Stimulated activated CD8-positive, alpha-beta memory T cell treated with anti-CD3 and anti-CD28 coated beads, Interleukin-15, amount 100 ng/mL, for 48 hours (primary cell): ENCODE results near the gene PARD3B.

ENCODE experiments used
- DNase-seq, 2 donors: peaks; one replicate each; pipeline ENCODE4 v3.0.0-alpha.2; 2020; ENCODE audit warnings: low read depth in 2 of 2

The PARD3B gene

GRCh38 chr2:205261516-205262020, 716.3 kb downstream of the PARD3B start:
- no peak for DNase-seq

DNA sequence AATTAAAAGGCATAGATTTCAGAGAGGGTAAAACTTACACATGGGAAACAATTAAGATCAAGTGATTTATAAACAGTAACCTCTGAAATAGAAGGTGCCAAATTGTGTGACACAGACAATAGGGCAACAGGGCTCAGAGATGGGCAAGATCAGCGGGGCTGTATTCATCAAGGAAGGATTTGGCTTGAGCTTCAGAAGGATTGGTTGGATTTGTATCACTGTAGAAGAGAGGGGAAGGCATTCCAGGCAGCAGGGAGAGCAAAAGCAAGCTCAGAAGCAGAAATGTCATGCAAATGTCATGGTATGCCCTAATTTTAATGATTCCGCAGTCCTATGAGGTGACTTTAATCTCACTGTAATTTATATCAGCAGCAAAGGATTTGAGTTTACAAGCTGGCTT, 722.0 kb downstream of the PARD3B start:
- DNase-seq, result no peak

DNA sequence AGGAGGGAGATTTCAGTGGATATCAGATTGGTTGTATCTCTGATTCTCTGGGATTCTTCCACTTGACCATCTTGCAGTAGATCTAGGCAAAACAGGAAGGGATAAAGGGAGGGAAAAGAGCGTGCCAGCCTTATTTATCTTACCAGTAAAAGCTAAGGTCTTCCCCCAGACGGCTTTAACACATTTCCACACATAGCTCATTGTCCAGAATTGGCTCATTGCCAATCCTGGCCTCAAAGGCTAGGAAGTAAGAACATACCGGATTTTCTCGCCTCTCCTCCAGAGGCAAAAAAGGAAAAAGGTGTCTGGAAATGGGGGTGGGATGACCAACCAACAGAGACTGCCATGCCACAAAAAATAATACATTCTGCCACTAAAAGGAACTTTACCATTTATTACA, 725.4 kb downstream of the PARD3B start:
- no peak for DNase-seq

DNA sequence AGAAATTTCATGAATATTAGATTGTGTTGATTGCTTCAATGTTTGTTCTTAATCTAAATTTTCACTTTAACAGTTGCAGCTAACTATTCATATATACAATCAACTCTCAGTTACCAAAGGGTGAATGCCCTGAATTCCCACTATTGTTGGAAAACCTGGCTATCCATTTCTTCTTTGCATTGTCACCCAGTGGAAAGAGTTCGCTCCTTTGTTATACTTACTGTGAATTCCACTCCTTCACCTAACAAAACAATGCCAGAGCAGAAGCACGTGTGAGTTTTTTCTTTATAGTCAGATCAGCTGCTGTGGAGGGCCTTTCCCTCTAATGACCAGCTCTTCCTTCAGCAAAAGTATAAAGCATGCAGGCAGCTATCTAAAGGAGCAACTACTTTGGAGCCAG, 727.9 kb downstream of the PARD3B start:
- DNase-seq, result no peak

- DNase-seq, result no peak
Measured at GRCh38 chr2:205273627-205274026, 728.4 kb downstream of the PARD3B start.

DNA sequence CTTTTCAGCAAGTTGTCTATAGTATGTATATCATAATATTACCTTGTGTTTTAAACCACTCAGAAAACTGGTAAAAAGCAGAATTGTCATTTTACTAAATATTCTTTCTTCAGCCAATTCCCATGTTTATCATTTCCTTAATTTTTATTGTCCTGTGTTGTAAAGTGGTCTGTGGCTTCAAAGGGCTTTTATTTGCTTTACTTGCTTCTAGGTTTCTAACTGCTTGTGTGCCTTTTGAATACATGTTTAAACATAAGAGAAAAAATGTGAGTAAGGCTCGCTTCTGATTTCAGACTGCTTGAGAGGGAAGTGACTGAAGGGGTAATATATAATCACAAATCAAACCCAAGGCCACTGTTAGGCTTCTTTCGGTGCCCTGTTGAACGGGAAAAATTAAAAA, 729.5 kb downstream of the PARD3B start:
- DNase-seq, result no peak

DNA sequence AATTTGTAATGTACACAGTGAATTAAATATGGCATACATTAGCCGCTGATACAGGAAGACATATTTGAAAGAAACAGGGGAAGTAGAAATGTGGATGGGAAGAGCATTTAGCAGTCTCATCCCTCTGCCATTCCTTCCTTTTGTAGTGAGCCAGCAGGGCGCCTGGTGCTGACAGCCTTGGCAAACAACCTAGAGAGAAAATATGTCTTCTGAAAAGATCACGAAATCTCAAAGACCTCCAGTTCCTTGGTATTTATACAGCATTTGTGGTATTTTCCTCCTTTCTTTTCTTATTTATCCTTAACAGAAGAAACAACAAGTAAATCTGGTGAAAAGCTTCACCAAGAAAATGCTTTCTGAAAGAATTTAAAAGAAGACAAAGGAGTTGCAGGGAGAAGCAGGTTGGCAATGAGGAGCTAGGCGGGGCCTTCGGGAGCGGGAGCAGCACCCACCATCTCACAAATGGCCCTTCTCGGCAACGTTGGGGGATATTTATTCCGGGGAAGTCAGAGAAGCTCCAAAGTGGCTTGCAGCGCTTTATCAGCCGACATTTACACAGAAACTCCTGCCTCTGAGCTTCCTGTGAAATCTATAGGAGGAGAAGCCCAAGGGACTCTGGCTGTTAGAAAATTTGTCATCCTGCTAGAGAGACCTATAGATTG, 731.0 kb downstream of the PARD3B start:
- DNase-seq, result no peak

- no peak for DNase-seq
Measured at GRCh38 chr2:205280596-205281236, 735.4 kb downstream of the PARD3B start.

DNA sequence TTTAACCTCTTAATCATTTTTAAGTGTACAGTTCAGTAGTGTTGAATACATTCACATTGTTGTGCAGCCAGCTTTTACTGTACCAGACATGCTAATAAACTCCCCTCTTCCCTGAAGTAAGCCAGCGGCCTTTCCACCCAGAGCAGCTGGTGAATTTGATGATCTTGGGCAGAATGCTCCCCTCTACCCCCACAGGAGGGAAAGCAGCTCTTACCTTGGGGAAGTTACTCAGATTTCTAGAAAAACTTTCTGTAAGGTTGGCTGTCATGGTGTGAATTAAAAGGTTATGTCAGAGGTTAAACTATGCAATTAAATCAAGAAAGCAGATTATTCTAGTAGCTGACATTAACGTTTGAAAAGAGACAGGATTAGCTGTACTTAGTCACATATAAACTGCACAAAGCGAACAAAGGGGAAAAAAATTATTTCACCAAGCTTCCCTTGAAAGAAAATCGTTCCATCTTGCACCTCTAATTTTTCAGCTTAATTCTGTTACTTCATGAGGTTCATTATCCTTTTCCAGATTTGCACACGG, 738.5 kb downstream of the PARD3B start:
- no peak for DNase-seq

GRCh38 chr2:205284334-205284733, 739.1 kb downstream of the PARD3B start:
- DNase-seq, result no peak

GRCh38 chr2:205287316-205287715, 742.0 kb downstream of the PARD3B start:
- DNase-seq, result no peak

DNA sequence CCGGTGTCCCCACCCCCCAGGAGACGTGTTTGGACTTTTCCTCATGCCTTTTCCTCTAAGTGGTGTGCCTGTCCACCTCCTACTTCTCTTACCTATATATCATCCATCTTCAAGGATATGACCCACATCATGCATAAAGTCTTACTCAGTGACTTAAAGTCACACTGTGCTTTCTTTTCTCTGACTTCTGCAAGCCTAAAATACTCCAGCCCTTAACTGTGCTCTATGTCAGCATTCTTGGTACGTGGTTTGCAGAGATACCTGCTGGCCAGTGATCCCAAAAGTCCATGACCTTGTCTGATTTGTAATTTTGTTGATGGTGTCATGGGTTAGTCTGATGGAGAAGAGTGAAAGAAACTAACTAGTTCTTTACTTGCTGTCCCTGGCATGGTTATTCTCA, 743.4 kb downstream of the PARD3B start:
- DNase-seq, result no peak

DNA sequence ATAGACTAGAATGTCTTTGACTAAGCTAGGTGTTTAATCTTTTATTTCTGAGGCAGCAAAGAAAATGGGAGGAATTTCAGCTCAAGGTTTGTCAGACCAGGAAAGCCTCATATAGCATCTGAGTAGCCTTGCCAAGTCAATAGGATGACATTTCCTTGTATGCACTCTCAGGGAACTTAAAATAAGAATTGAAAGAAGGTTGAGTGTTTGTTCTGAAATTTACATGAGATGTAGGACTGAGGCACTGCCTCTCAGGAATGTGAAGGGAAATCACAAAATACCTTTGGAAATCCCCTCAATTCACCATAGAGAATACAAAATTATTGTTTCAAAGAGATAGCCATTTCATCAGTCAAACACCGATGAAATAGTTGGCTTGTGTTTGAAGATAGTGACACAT, 745.0 kb downstream of the PARD3B start:
- DNase-seq, result no peak

GRCh38 chr2:205292665-205293295, 747.5 kb downstream of the PARD3B start:
- DNase-seq, result no peak

GRCh38 chr2:205293559-205293958, 748.3 kb downstream of the PARD3B start:
- no peak for DNase-seq

- no peak for DNase-seq
Measured at GRCh38 chr2:205296959-205297358, 751.7 kb downstream of the PARD3B start.

GRCh38 chr2:205297368-205297767, 752.1 kb downstream of the PARD3B start:
- DNase-seq, result no peak

DNA sequence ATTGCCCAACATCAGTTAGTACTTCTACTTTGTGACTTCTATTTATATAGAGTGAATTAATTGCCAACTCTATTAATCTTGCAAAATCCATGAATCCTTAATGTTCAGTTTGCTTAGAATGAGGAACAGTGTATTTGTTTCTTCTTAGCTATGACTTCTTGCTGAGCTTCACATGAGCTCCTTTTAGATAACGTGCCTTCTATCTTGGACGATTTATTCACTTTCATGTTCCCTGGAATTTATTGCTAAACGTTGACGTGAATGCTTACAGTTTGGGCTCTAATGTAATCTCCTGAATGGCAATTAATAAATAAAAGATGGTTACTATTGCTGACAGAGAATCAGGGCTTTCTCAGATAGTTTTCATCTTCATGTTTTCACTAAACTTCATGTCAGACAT, 752.6 kb downstream of the PARD3B start:
- DNase-seq, result no peak

DNA sequence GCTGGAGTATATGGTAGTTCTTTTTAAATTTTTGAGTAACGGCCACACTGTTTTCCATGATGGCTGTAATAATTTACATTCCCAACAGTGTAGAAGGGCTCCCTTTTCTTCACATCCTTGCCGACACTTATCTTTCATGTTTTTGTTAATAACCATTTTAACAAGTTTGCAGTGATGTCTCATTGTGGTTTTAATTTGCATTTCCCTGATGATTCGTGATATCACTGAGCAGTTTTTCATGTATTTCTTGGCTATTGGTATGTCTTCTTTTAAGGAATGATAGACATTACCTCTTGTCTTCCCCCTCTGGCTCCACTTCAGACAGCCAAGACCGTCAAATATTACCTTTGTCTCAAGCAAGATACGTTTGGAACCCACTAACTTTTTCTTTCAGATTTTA, 765.9 kb downstream of the PARD3B start:
- DNase-seq, result no peak

GRCh38 chr2:205321231-205321630, 776.0 kb downstream of the PARD3B start:
- no peak for DNase-seq

GRCh38 chr2:205323929-205324328, 778.7 kb downstream of the PARD3B start:
- no peak for DNase-seq

DNA sequence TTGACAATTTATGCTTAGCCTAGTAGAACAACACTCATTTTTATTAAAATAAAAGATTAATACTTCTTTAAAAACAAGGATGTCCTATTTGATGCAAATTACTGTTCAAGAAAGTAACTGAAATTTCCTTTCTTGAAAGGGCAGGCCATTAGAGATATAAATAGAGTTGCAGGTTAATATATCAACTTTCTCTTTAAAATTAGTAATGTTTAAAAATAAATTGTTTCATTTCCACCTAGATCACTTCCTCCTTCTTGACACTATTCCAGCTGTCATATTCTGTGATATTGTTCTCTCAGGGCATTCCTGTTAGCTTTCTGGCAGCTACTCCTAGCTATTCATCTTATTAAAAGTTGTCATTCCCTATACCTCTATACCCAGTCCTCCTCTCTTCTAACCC, 779.1 kb downstream of the PARD3B start:
- DNase-seq, result no peak

- DNase-seq, result no peak
Measured at GRCh38 chr2:205333351-205333750, 788.1 kb downstream of the PARD3B start.
